Panc1 (cell line): Measurements from ENCODE around the gene PARP11. TPM values are rescaled to one million over a fixed set of nuclear protein-coding genes. Genes with fewer than 3 reads are reported as not detected.
A peak's percentile ranks its signal among the peaks of the same experiment; 100 is the strongest.

Experiments
- ATAC-seq: fragments of 200-7000 bp; cut with Tn5 transposase; 2 replicates; pipeline ENCODE4 v1.9.1; 2020; ENCODE audit warnings: mild to moderate bottlenecking, moderate library complexity
- BruUV-seq: library from RNA; stranded (reverse); fragments of 400-500 nt; replicated peaks from 2 replicates; lab custom pipeline; 2021; lab: Mats Ljungman, UMichigan
- CTCF ChIA-PET: fragments of 300-600 bp; sonication (Branson Sonifier 250); formaldehyde crosslinking; loops from one replicate; lab custom pipeline; 2022; ENCODE audit warnings: antibody characterized with exemption; lab: Charles Lee
- POLR2A ChIA-PET: fragments of 300-600 bp; sonication (Branson Sonifier 250); formaldehyde crosslinking; loops from one replicate; lab custom pipeline; 2022; ENCODE audit warnings: antibody characterized with exemption; lab: Charles Lee
- DNase-seq: peaks from one replicate; pipeline ENCODE4 v3.0.0-alpha.2; 2010; ENCODE audit warnings: low read depth, low spot score
- H3K27ac ChIP-seq: 2 replicates; pipeline ENCODE4 v1.5.1; 2011; ENCODE audit warnings: mild to moderate bottlenecking, low read length, inconsistent platforms
- H3K27me3 ChIP-seq: fragments of 200-500 bp; sonication (Bioruptor generic); 2 replicates; pipeline ENCODE4 v1.6.0; 2014; ENCODE audit warnings: low read length, inconsistent platforms; ENCODE audit not compliant: control insufficient read depth, insufficient read depth
- H3K36me3 ChIP-seq: fragments of 200-500 bp; sonication (Bioruptor generic); 2 replicates; pipeline ENCODE4 v1.5.1; 2014; ENCODE audit warnings: inconsistent platforms, mild to moderate bottlenecking, low read length, moderate library complexity; ENCODE audit not compliant: control insufficient read depth, insufficient read depth
- H3K4me1 ChIP-seq: 2 replicates; pipeline ENCODE4 v1.5.1; 2011; ENCODE audit warnings: inconsistent platforms, mild to moderate bottlenecking, low read length, moderate library complexity; ENCODE audit not compliant: control insufficient read depth, insufficient read depth
- H3K4me3 ChIP-seq, 2 experiments: 2 replicates each; pipeline ENCODE4 v1.5.1; 2011 to 2012; ENCODE audit warnings: low read depth in 2 of 2, low read length in 2 of 2, mild to moderate bottlenecking in 2 of 2, inconsistent platforms in 1 of 2, moderate library complexity in 1 of 2
- H3K9me3 ChIP-seq: fragments of 200-500 bp; sonication (Bioruptor generic); 2 replicates; pipeline ENCODE4 v1.5.1; 2014; ENCODE audit warnings: low read depth, mild to moderate bottlenecking, inconsistent platforms, low read length, moderate library complexity; ENCODE audit not compliant: control insufficient read depth, insufficient read depth
- CTCF ChIP-seq: fragments of 450-650 bp; IDR thresholded peaks from 2 replicates; pipeline ENCODE4 v1.5.1; 2017; ENCODE audit warnings: mild to moderate bottlenecking
- POLR2AphosphoS5 ChIP-seq: IDR thresholded peaks from 2 replicates; pipeline ENCODE4 v1.6.1; 2012; ENCODE audit warnings: mild to moderate bottlenecking, low read depth, low read length, moderate library complexity
- SIN3A ChIP-seq: IDR thresholded peaks from 2 replicates; pipeline ENCODE4 v1.6.1; 2012; ENCODE audit warnings: low read depth, mild to moderate bottlenecking, low read length, moderate library complexity, borderline replicate concordance; ENCODE audit not compliant: insufficient read depth
- TCF7L2 ChIP-seq: IDR thresholded peaks from 2 replicates; pipeline ENCODE4 v1.6.1; 2011; ENCODE audit warnings: mild to moderate bottlenecking, low read depth, low read length, inconsistent platforms
- in situ Hi-C: cut with HindIII; loops from 2 replicates; pipeline ENCODE4 v1.10.0; 2016; ENCODE audit warnings: low sequenced_read_pairs, low pct_unique_long_range_greater_than_20kb
- intact Hi-C: fragments of 100-400 bp; cut with micrococcal nuclease; formaldehyde crosslinking; loops from one replicate; pipeline ENCODE4 v1.10.0; 2022; ENCODE audit not compliant: unreplicated experiment
- total RNA-seq: library from RNA; stranded (reverse); gene quantifications from one replicate; pipeline ENCODE4 v1.2.1, GENCODE V29; 2021; ENCODE audit not compliant: unreplicated experiment
- TF ChIP-seq, protein P1 (sequence below), 2 experiments: IDR thresholded peaks; 2 replicates each; pipeline ENCODE4 v1.6.1; 2011 to 2012; ENCODE audit warnings: low read depth in 2 of 2, control low read depth in 1 of 2, low read length in 1 of 2, mild to moderate bottlenecking in 1 of 2, moderate library complexity in 1 of 2; ENCODE audit not compliant: insufficient read depth in 1 of 2

PARP11 gene
- total RNA-seq, 1 experiment from 2014 or later = 7.3 TPM

GRCh38 chr12:3805077-3805476, 68.1 kb downstream of the PARP11 start:
- in situ Hi-C loops = no loop called here
- ChIA-PET POLR2A (no interaction called here), CTCF (interaction anchor here (0.7 to 2.1 kb wide), 2 partner anchors 488 to 504 kb away, joined by 9 to 10 read pairs; no protein-coding TSS in a partner anchor)
- no peak for ATAC-seq
- H3K4me1 ChIP-seq = no peaks in the 10 kb centered on the region
- H3K4me3 ChIP-seq = no peak overlapping the region
- no peak for DNase-seq
- intact Hi-C loops = loop anchor here (10.0 kb wide), 1 partner anchor 500 kb away; no protein-coding TSS in a partner anchor
- no peaks in the 10 kb centered on the region for H3K36me3 ChIP-seq
- no peak overlapping the region for H3K27ac ChIP-seq
- no peak for TF ChIP-seq CTCF
- TF ChIP-seq TCF7L2 = no peak
- TF ChIP-seq, protein P1, sequence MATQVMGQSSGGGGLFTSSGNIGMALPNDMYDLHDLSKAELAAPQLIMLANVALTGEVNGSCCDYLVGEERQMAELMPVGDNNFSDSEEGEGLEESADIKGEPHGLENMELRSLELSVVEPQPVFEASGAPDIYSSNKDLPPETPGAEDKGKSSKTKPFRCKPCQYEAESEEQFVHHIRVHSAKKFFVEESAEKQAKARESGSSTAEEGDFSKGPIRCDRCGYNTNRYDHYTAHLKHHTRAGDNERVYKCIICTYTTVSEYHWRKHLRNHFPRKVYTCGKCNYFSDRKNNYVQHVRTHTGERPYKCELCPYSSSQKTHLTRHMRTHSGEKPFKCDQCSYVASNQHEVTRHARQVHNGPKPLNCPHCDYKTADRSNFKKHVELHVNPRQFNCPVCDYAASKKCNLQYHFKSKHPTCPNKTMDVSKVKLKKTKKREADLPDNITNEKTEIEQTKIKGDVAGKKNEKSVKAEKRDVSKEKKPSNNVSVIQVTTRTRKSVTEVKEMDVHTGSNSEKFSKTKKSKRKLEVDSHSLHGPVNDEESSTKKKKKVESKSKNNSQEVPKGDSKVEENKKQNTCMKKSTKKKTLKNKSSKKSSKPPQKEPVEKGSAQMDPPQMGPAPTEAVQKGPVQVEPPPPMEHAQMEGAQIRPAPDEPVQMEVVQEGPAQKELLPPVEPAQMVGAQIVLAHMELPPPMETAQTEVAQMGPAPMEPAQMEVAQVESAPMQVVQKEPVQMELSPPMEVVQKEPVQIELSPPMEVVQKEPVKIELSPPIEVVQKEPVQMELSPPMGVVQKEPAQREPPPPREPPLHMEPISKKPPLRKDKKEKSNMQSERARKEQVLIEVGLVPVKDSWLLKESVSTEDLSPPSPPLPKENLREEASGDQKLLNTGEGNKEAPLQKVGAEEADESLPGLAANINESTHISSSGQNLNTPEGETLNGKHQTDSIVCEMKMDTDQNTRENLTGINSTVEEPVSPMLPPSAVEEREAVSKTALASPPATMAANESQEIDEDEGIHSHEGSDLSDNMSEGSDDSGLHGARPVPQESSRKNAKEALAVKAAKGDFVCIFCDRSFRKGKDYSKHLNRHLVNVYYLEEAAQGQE (IDR thresholded peaks at IDR 0.05; ENCODE audit: insufficient read depth in 1 of 2, low read depth in 2 of 2, low read length in 1 of 2) = no peak
- TF ChIP-seq POLR2AphosphoS5 = no peak
- no peak for TF ChIP-seq SIN3A
- no TSS peak for BruUV-seq
- no peaks in the 10 kb centered on the region for H3K27me3 ChIP-seq
- H3K9me3 ChIP-seq = no peaks in the 10 kb centered on the region

DNA sequence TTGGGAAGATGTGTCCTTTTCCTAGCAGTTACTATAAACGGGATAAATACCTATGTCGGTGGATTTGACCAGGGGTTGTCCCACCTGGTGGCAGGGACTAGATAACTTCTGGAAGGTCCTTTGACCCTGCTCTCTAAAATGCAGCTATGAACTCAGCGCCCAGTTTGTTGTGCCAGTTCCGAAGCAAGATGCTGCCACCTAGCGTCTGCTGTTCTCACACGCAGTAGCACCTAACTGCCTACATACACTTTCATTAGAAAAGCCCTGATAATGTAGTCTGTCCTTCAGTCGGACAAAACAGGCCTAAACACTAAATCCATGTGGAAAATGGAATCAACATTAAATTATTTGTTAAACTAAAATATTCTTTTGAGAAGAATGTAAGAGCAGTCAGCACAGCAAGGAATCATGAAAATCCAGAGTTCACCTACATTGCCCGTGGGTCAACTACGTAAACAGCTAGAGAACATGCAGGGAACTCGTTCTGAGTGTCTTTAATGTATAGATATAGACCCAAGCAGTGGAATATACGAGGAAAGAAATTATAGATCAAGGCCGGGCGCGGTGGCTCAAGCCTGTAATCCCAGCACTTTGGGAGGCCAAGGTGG, 69.2 kb downstream of the PARP11 start:
- Histone ChIP-seq H3K9me3 (no peaks in the 10 kb centered on the region), H3K27ac (no peak overlapping the region), H3K4me1 (no peaks in the 10 kb centered on the region), H3K27me3 (no peaks in the 10 kb centered on the region), H3K36me3 (no peaks in the 10 kb centered on the region), H3K4me3 (no peak overlapping the region)
- in situ Hi-C loops = no loop called here
- no TSS peak for BruUV-seq
- POLR2A ChIA-PET = no interaction called here
- DNase-seq = peak; percentile 54
- intact Hi-C loops = loop anchor here (10.0 kb wide), 1 partner anchor 499 kb away; no protein-coding TSS in a partner anchor
- TF ChIP-seq CTCF (peak; percentile 83), SIN3A (no peak)
- ATAC-seq = peak; percentile 88
- CTCF ChIA-PET = interaction anchor here (0.6 to 2.1 kb wide), 4 partner anchors 146 to 503 kb away, joined by 3 to 10 read pairs (median 6); no protein-coding TSS in a partner anchor
